ENCODE data around the gene TAF11L14. TPM values are rescaled to one million over a fixed set of nuclear protein-coding genes. Genes with fewer than 3 reads are reported as not detected.

The TAF11L14 gene
- total RNA-seq, result not detected in 2 replicates

DNA sequence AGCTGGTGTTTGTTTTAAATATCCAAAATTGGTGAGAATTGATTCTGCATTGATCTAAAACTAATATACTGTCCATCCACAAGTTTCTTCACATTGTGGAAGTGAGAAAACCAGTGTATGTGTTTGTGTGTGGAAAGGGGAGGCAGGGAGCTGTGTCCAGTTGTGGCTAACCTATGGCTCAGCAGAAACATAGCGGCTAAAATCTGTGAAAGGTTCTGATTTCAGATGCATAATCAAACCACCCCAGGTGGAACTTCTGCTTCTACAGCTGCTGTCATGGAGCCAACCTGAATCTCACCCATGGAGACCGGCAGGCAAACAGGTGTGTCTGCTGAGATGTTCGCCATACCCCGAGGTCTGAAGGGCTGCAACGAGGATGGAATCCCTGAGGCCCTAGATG is at the start of gene TAF11L14:
TAF11L14 (plus strand) TSS at position 301 of the 400 bp plus-strand sequence.

DNA sequence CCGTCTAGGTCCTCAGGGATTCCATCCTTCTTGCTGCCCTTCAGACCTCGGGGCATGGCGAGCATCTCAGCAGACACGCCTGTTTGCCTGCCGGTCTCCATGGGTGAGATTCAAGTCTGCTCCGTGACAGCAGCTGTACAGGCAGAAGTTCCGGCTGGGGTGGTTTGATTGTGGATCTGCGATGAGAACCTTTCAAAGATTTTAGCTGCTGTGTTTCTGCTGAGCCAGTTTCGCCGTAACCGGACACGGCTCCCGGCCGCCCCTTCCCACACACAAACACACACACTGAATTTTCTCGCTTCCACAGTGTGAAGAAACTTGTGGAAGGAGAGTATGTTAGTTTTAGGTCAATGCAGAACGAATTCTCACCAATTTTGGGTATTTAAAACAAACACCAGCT is 48.6 kb upstream of the TAF11L14 start, which contains the start of gene TAF11L7:
TAF11L7 (minus strand) TSS at position 101 of the 400 bp plus-strand sequence.

DNA sequence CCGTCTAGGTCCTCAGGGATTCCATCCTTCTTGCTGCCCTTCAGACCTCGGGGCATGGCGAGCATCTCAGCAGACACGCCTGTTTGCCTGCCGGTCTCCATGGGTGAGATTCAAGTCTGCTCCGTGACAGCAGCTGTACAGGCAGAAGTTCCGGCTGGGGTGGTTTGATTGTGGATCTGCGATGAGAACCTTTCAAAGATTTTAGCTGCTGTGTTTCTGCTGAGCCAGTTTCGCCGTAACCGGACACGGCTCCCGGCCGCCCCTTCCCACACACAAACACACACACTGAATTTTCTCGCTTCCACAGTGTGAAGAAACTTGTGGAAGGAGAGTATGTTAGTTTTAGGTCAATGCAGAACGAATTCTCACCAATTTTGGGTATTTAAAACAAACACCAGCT is 43.4 kb upstream of the TAF11L14 start, which contains the start of gene TAF11L8:
TAF11L8 (minus strand) TSS at position 101 of the 400 bp plus-strand sequence.

DNA sequence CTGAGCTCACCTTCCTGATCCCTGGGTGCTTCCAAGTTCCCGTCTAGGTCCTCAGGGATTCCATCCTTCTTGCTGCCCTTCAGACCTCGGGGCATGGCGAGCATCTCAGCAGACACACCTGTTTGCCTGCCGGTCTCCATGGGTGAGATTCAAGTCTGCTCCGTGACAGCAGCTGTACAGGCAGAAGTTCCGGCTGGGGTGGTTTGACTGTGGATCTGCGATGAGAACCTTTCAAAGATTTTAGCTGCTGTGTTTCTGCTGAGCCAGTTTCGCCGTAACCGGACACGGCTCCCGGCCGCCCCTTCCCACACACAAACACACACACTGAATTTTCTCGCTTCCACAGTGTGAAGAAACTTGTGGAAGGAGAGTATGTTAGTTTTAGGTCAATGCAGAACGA is 40.0 kb upstream of the TAF11L14 start, which contains the start of gene TAF11L9:
TAF11L9 (minus strand) TSS at position 140 of the 400 bp plus-strand sequence.

DNA sequence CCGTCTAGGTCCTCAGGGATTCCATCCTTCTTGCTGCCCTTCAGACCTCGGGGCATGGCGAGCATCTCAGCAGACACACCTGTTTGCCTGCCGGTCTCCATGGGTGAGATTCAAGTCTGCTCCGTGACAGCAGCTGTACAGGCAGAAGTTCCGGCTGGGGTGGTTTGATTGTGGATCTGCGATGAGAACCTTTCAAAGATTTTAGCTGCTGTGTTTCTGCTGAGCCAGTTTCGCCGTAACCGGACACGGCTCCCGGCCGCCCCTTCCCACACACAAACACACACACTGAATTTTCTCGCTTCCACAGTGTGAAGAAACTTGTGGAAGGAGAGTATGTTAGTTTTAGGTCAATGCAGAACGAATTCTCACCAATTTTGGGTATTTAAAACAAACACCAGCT is 36.5 kb upstream of the TAF11L14 start, which contains the start of gene TAF11L10:
TAF11L10 (minus strand) TSS at position 101 of the 400 bp plus-strand sequence.

DNA sequence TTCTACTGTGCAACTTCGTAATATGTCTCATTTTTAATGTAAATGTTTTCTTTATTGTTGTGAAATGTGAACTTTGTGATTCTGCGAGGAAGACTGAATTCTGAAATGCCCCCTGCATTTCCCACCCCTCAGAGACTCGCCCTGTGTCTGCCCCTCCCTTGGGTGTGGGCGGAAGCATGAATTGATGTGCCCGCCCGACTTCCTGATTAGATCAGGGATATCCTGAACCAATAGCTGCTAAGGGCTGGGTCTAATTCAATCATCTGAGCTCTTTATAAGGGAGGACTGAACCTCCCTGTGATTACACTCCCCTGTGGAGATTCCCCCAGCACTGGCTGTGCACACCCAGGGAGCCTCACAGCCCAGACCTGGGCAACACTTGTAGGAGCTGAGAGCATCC is 30.4 kb upstream of the TAF11L14 start, which contains the start of gene TAF11L11:
TAF11L11 (plus strand) TSS at position 304 of the 400 bp plus-strand sequence.

DNA sequence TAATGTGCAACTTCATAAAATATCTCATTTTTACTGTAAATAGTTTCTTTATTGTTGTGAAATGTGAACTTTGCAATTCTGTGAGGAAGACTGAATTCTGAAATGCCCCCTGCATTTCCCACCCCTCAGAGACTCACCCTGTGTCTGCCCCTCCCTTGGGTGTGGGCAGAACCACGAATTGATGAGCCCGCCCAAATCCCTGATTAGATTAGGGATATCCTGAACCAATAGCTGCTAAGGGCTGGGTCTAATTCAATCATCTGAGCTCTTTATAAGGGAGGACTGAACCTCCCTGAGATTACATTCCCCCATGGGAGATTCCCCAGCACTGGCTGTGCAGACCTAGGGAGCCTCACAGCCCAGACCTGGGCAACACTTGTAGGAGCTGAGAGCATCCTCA is 24.2 kb upstream of the TAF11L14 start, which contains the start of gene TAF11L12:
TAF11L12 (plus strand) TSS at position 301 of the 400 bp plus-strand sequence.

DNA sequence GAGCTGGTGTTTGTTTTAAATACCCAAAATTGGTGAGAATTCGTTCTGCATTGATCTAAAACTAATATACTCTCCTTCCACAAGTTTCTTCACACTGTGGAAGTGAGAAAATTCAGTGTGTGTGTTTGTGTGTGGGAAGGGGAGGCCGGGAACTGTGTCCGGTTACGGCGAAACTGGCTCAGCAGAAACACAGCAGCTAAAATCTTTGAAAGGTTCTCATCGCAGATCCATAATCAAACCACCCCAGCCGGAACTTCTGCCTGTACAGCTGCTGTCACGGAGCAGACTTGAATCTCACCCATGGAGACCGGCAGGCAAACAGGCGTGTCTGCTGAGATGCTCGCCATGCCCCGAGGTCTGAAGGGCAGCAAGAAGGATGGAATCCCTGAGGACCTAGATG is 2.5 kb upstream of the TAF11L14 start, which contains the start of gene TAF11L13:
TAF11L13 (plus strand) TSS at position 301 of the 400 bp plus-strand sequence.

Other genes starting within 250 kb of the TAF11L14 start
- not detected in 2 replicates for gene TAF11L2, start 136.2 kb upstream of the TAF11L14 start, total RNA-seq
- not detected in 2 replicates for gene TAF11L3, start 116.1 kb upstream of the TAF11L14 start, total RNA-seq
- not detected in 2 replicates for gene TAF11L4, start 112.7 kb upstream of the TAF11L14 start, total RNA-seq
- not detected in 2 replicates for gene TAF11L5, start 109.2 kb upstream of the TAF11L14 start, total RNA-seq
- gene TAF11L6, start 105.8 kb upstream of the TAF11L14 start, total RNA-seq, result not detected in 2 replicates
- not detected in 2 replicates for gene TAF11L7, start 48.7 kb upstream of the TAF11L14 start, total RNA-seq
- not detected in 2 replicates for gene TAF11L8, start 43.5 kb upstream of the TAF11L14 start, total RNA-seq
- not detected in 2 replicates for gene TAF11L9, start 40.1 kb upstream of the TAF11L14 start, total RNA-seq
- not detected in 2 replicates for gene TAF11L10, start 36.6 kb upstream of the TAF11L14 start, total RNA-seq
- gene TAF11L11, start 30.3 kb upstream of the TAF11L14 start, total RNA-seq, result not detected in 2 replicates
- gene TAF11L12, start 24.1 kb upstream of the TAF11L14 start, total RNA-seq, result not detected in 2 replicates
- gene TAF11L13, start 2.4 kb upstream of the TAF11L14 start, total RNA-seq, result not detected in 2 replicates

All from cardiac ventricle fibroblast (primary cell).